ENCODE data around the gene ENTPD1.
"Not testable (repeated sequence)": the region's sequence is repeated elsewhere in the genome, so short reads cannot be mapped to it uniquely, and the experiment has no call there.

ENTPD1 gene

GRCh38 chr10:95770084-95770720, 14.2 kb downstream of the ENTPD1 start:
- Histone ChIP-seq H3K27me3 (no peaks in the 10 kb centered on the region), H3K4me3 (no peak overlapping the region), H4K20me1 (no peaks in the 10 kb centered on the region), H3K9me3 (replicated peaks in 1 of 11) (peaks cover 0 to 48% (median 11%) of the 10 kb centered on the region in 11 experiments; a peak in 17 of 22 replicates), H3K36me3 (no peaks in the 10 kb centered on the region), H3K4me2 (no peak overlapping the region), H3K9ac (no peak overlapping the region), H3K4me1 (peaks cover 0 to 25% (median 14%) of the 10 kb centered on the region in 10 experiments; a peak in 13 of 20 replicates), H3K27ac (peak overlapping the region in 3 of 11 experiments; percentile 88 to 97 (median 95); a peak in 5 of 22 replicates)
- no peak for TF ChIP-seq Cebpa-rat (IDR thresholded peaks at IDR 0.05)

DNA sequence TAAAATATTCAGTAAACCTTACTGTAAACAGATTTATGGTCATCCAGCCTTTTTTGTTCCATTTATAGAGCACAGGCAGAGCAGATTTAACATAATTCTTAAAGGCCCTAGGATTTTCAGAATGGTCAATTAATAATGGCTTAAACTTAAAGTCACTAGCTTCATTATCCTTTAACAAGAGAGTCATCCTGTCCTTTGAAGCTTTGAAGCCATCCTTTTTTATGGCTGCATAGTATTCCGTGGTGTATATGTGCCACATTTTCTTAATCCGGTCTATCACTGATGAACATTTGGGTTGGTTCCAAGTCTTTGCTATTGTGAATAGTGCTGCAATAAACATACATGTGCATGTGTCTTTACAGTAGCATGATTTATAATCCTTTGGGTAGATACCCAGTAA, 17.5 kb downstream of the ENTPD1 start:
- not testable (repeated sequence) for H3K36me3 ChIP-seq, H4K20me1 ChIP-seq, H3K4me2 ChIP-seq, H3K9ac ChIP-seq, H3K4me3 ChIP-seq, H3K27ac ChIP-seq, H3K27me3 ChIP-seq
- peaks cover 5 to 38% (median 18%) of the 10 kb centered on the region in 11 experiments; a peak in 18 of 22 replicates for H3K9me3 ChIP-seq (replicated peaks in 1 of 11)
- H3K4me1 ChIP-seq: peaks cover 0 to 17% (median 6%) of the 10 kb centered on the region in 10 experiments; a peak in 12 of 20 replicates

GRCh38 chr10:95777638-95778037, 21.7 kb downstream of the ENTPD1 start:
- not testable (repeated sequence) for H3K27ac ChIP-seq, H3K36me3 ChIP-seq, H3K27me3 ChIP-seq, H3K4me1 ChIP-seq, H4K20me1 ChIP-seq, H3K9ac ChIP-seq, H3K4me3 ChIP-seq, H3K4me2 ChIP-seq
- H3K9me3 ChIP-seq (replicated peaks in 1 of 11): peaks cover 5 to 35% (median 18%) of the 10 kb centered on the region in 11 experiments; a peak in 18 of 22 replicates

DNA sequence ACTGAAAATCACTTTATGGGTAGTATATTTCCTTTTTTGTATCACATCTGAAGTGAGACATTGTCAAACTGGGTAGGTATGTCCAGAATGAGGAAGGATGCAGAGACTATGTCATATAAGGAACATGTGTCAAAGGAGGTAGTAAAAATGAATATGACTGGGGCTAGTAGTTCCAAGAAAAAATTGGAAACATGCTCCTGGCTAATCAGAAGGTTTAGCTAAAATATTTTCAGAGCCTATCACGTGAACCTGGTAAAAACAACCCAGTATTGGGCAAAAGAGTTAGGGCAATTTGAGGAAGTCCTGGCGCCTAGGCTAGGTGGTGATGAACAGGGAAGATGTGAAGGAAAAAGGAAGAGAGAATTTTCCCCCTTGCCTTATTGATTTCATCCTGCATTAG, 26.4 kb downstream of the ENTPD1 start:
- no peaks in the 10 kb centered on the region for H3K27me3 ChIP-seq
- peaks cover 0 to 10% (median 8%) of the 10 kb centered on the region in 11 experiments; a peak in 15 of 22 replicates for H3K9me3 ChIP-seq (replicated peaks in 1 of 11)
- H3K4me3 ChIP-seq: no peak overlapping the region
- H3K27ac ChIP-seq: peak overlapping the region in 2 of 11 experiments; percentile 54 to 59; a peak in 3 of 22 replicates
- no peak for TF ChIP-seq Cebpa-rat (IDR thresholded peaks at IDR 0.05)
- no peak overlapping the region for H3K9ac ChIP-seq
- H3K36me3 ChIP-seq: no peaks in the 10 kb centered on the region
- H4K20me1 ChIP-seq: no peaks in the 10 kb centered on the region
- H3K4me2 ChIP-seq: peak overlapping the region in 5 of 11 experiments; percentile 35 to 64 (median 46); a peak in 9 of 22 replicates
- peaks cover 0 to 48% (median 3%) of the 10 kb centered on the region in 10 experiments; a peak in 9 of 20 replicates for H3K4me1 ChIP-seq

- peak overlapping the region in 2 of 11 experiments; percentile 54 to 59; a peak in 3 of 22 replicates for H3K27ac ChIP-seq
- H3K4me1 ChIP-seq: peaks cover 0 to 63% (median 3%) of the 10 kb centered on the region in 10 experiments; a peak in 9 of 20 replicates
- H3K36me3 ChIP-seq: no peaks in the 10 kb centered on the region
- no peak for TF ChIP-seq Cebpa-rat (IDR thresholded peaks at IDR 0.05)
- H3K9me3 ChIP-seq (replicated peaks in 1 of 11): no peaks in the 10 kb centered on the region
- H4K20me1 ChIP-seq: no peaks in the 10 kb centered on the region
- H3K4me3 ChIP-seq: no peak overlapping the region
- H3K9ac ChIP-seq: no peak overlapping the region; a peak in 1 of 22 replicates
- H3K27me3 ChIP-seq: no peaks in the 10 kb centered on the region
- H3K4me2 ChIP-seq: peak overlapping the region in 2 of 11 experiments; percentile 57 to 64; a peak in 2 of 22 replicates
Observed at GRCh38 chr10:95783741-95784140, 27.8 kb downstream of the ENTPD1 start.

GRCh38 chr10:95784279-95784913, 28.4 kb downstream of the ENTPD1 start:
- no peak for TF ChIP-seq Cebpa-rat (IDR thresholded peaks at IDR 0.05)
- no peaks in the 10 kb centered on the region for H4K20me1 ChIP-seq
- H3K9me3 ChIP-seq (replicated peaks in 1 of 11): no peaks in the 10 kb centered on the region
- H3K4me2 ChIP-seq: peak overlapping the region in 4 of 11 experiments; percentile 20 to 64 (median 42); a peak in 5 of 22 replicates
- peak overlapping the region in 3 of 11 experiments; percentile 9 to 59 (median 40); a peak in 4 of 22 replicates for H3K27ac ChIP-seq
- no peak overlapping the region for H3K4me3 ChIP-seq
- no peaks in the 10 kb centered on the region for H3K36me3 ChIP-seq
- H3K9ac ChIP-seq: peak overlapping the region in 1 of 11 experiments; percentile 38; a peak in 1 of 22 replicates
- peaks cover 0 to 69% (median 3%) of the 10 kb centered on the region in 10 experiments; a peak in 9 of 20 replicates for H3K4me1 ChIP-seq
- H3K27me3 ChIP-seq: no peaks in the 10 kb centered on the region

DNA sequence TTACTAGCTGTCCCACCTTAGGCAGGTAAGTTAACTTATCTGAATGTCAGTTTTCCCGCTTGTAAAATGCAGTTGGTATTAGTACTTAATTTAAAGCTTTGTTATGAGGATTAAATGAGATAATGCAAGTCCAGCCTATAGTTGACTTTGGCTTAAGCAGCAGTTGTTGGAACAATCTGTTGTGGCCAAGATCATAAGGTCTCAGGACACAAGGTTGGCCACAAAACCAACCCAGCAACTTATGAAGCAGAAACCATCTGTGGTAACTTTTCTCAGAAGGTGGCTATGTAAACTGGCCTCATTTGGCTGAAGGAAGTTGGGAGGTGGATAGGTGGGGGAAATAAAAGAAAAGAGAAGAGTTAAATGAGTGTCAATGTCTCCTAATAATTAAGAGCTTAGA, 29.4 kb downstream of the ENTPD1 start:
- Histone ChIP-seq H3K4me2 (no peak overlapping the region), H3K4me3 (no peak overlapping the region), H3K9me3 (replicated peaks in 1 of 11) (no peaks in the 10 kb centered on the region), H3K27me3 (no peaks in the 10 kb centered on the region), H3K27ac (no peak overlapping the region), H3K4me1 (peaks cover 0 to 70% (median 3%) of the 10 kb centered on the region in 10 experiments; a peak in 9 of 20 replicates), H4K20me1 (no peaks in the 10 kb centered on the region), H3K36me3 (no peaks in the 10 kb centered on the region), H3K9ac (no peak overlapping the region)
- TF ChIP-seq Cebpa-rat (IDR thresholded peaks at IDR 0.05): no peak

DNA sequence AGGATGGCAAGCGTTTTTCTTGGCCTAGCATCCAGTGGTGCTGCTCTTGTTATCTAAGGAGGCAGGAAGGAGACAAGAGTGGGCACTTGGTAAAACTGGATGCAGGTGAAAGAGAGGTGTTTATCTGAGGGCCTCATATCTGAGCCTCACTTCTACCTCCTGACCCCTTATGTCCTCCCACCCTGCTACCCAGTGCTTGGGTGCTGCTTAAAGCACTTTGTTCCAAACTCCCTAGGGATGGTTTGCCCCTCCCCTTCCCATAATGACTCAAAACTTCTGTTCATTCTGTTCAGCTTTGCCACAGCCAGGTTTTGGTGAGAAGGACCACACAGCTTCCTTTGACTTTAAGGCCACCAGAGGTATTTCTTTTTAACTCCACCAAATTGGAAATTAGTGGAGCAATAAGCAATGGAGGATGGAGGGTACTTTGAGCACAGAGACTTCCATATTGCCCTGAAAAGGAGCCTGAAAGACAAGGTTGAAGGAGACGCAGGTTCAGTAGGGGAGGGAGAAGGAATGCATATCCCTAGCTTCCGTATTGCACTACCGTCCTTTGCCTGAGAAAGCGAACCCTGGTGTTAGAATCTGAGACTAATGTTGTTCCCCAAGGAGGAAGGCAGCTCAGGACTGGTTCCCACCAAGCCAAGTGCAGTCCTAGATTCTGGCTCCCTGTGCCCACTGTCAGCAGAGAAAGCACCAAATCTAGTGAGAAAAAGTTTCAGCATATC, 30.1 kb downstream of the ENTPD1 start:
- Histone ChIP-seq H3K4me2 (peak overlapping the region in 1 of 11 experiments; percentile 4; a peak in 1 of 22 replicates), H3K9ac (no peak overlapping the region), H3K27ac (no peak overlapping the region), H3K4me3 (no peak overlapping the region), H3K4me1 (peaks cover 0 to 74% (median 3%) of the 10 kb centered on the region in 10 experiments; a peak in 9 of 20 replicates), H4K20me1 (no peaks in the 10 kb centered on the region), H3K9me3 (replicated peaks in 1 of 11) (no peaks in the 10 kb centered on the region), H3K27me3 (no peaks in the 10 kb centered on the region), H3K36me3 (no peaks in the 10 kb centered on the region)
- TF ChIP-seq Cebpa-rat (IDR thresholded peaks at IDR 0.05): no peak

- H3K4me2 ChIP-seq: peak overlapping the region in 2 of 11 experiments; percentile 5 to 49; a peak in 3 of 22 replicates
- H3K4me3 ChIP-seq: no peak overlapping the region
- H3K27me3 ChIP-seq: no peaks in the 10 kb centered on the region
- H3K9me3 ChIP-seq (replicated peaks in 1 of 11): peaks cover 0 to 4% (median 0%) of the 10 kb centered on the region in 11 experiments; a peak in 1 of 22 replicates
- H3K36me3 ChIP-seq: no peaks in the 10 kb centered on the region
- H3K9ac ChIP-seq: no peak overlapping the region
- TF ChIP-seq Cebpa-rat (IDR thresholded peaks at IDR 0.05): no peak
- H3K27ac ChIP-seq: no peak overlapping the region
- H3K4me1 ChIP-seq: peaks cover 0 to 83% (median 7%) of the 10 kb centered on the region in 10 experiments; a peak in 13 of 20 replicates
- H4K20me1 ChIP-seq: no peaks in the 10 kb centered on the region
Observed at GRCh38 chr10:95787447-95787846, 31.5 kb downstream of the ENTPD1 start.
